Thymus (tissue), 14 donors: Measurements from ENCODE around the gene BATF2. TPM values are rescaled to one million over a fixed set of nuclear protein-coding genes. Genes with fewer than 3 reads are reported as not detected.

Experiments
- DNase-seq, 9 donors: peaks; one replicate each; pipeline ENCODE4 v3.0.0-alpha.2; 2013; ENCODE audit warnings: low spot score in 9 of 9, low read depth in 6 of 9, missing footprints in 1 of 9
- H3K27ac ChIP-seq, 2 donors: one replicate each; pipeline ENCODE4 v1.5.1; 2013; ENCODE audit warnings: control low read depth in 1 of 2, low read depth in 1 of 2, low read length in 1 of 2, mild to moderate bottlenecking in 1 of 2, moderate library complexity in 1 of 2
- H3K27me3 ChIP-seq, 2 donors: one replicate each; pipeline ENCODE4 v1.5.1; 2013; ENCODE audit warnings: low read length in 1 of 2; ENCODE audit not compliant: control insufficient read depth in 2 of 2, insufficient read depth in 1 of 2
- H3K36me3 ChIP-seq, 2 donors: one replicate each; pipeline ENCODE4 v1.5.1; 2013; ENCODE audit warnings: low read length in 1 of 2, mild to moderate bottlenecking in 1 of 2, moderate library complexity in 1 of 2; ENCODE audit not compliant: control insufficient read depth in 2 of 2, insufficient read depth in 2 of 2
- H3K4me1 ChIP-seq, 2 donors: one replicate each; pipeline ENCODE4 v1.5.1; 2013; ENCODE audit warnings: low read length in 2 of 2; ENCODE audit not compliant: control insufficient read depth in 2 of 2, insufficient read depth in 2 of 2
- H3K4me3 ChIP-seq, 2 donors: one replicate each; pipeline ENCODE4 v1.5.1; 2013; ENCODE audit warnings: low read length in 2 of 2, control low read depth in 1 of 2, mild to moderate bottlenecking in 1 of 2
- H3K9me3 ChIP-seq, 2 donors: one replicate each; pipeline ENCODE4 v1.5.1; 2013; ENCODE audit warnings: low read length in 1 of 2, mild to moderate bottlenecking in 1 of 2; ENCODE audit not compliant: control insufficient read depth in 2 of 2, insufficient read depth in 1 of 2
- WGBS: extraction: QIAGEN DNeasy Blood & Tissue Kit; methylation state at CpG from one replicate; pipeline ENCODE4 v1.1.7; 2013; 5-methylcytosine and 5-hydroxymethylcytosine counted together
- long read RNA-seq, 10 donors: transcript quantifications; one replicate each; lab custom pipeline, GENCODE V29; 2026
- polyA plus RNA-seq: library from polyadenylated mRNA; stranded (reverse); fragments of 200-250 nt; gene quantifications from one replicate; pipeline ENCODE4 v1.2.3, GENCODE V29; 2013
- total RNA-seq: library from RNA; stranded (reverse); fragments of 120-200 nt; gene quantifications from one replicate; pipeline ENCODE4 v1.2.4, GENCODE V29; 2013
- donor health status: healthy.

The BATF2 gene, protein sequence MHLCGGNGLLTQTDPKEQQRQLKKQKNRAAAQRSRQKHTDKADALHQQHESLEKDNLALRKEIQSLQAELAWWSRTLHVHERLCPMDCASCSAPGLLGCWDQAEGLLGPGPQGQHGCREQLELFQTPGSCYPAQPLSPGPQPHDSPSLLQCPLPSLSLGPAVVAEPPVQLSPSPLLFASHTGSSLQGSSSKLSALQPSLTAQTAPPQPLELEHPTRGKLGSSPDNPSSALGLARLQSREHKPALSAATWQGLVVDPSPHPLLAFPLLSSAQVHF
- 0.90 TPM for total RNA-seq
- 3.1 TPM for polyA plus RNA-seq
- long read RNA-seq, donor 1, result 0 reads
- long read RNA-seq, donor 2, result 0 reads
- long read RNA-seq, donor 3, result 0 reads
- long read RNA-seq, donor 4, partial matches to known transcripts, result 0 of 3 reads
- long read RNA-seq, donor 4, other reads (novel, unspliced or antisense), result 0 of 3 reads
- long read RNA-seq, donor 5, partial matches to known transcripts, result 0 of 1 reads
- long read RNA-seq, donor 5, other reads (novel, unspliced or antisense), result 0 of 1 reads
- long read RNA-seq, donor 6, partial matches to known transcripts, result 0 of 1 reads
- long read RNA-seq, donor 6, other reads (novel, unspliced or antisense), result 0 of 1 reads
- long read RNA-seq, donor 7, result 0 reads
- long read RNA-seq, donor 8, result 0 reads
- long read RNA-seq, donor 9, result 0 reads
- long read RNA-seq, donor 10, partial matches to known transcripts, result 0 of 2 reads
- long read RNA-seq, donor 10, other reads (novel, unspliced or antisense), result 0 of 2 reads

- H3K36me3 ChIP-seq, result no peaks in the 10 kb centered on the region
- no peak within 1 kb of the TSS for H3K27ac ChIP-seq
- no peak within 1 kb of the TSS for H3K4me3 ChIP-seq
- H3K27me3 ChIP-seq, result peaks cover 0 to 7% of the 10 kb centered on the region in 2 donors
- no peaks in the 10 kb centered on the region for H3K4me1 ChIP-seq
- WGBS, result 30% methylated on average over 9 of the region's 9 CpGs
- peak in 2 of 9 donors; percentile 6 to 34 for DNase-seq
- H3K9me3 ChIP-seq, result no peaks in the 10 kb centered on the region
These were observed at the start of gene BATF2 for GRCh38 chr11:64996710-64997380. BATF2 (minus strand) TSS chr11:64996971; CDS start chr11:64996914, 57 bp downstream.

GRCh38 chr11:65045728-65046127 is 49.0 kb upstream of the BATF2 start:
- peaks cover 0 to 2% of the 10 kb centered on the region in 2 donors for H3K9me3 ChIP-seq
- peaks cover 29 to 37% of the 10 kb centered on the region in 2 donors for H3K36me3 ChIP-seq
- WGBS, result 96% methylated on average over 7 of the region's 7 CpGs
- H3K27me3 ChIP-seq, result peaks cover 0 to 16% of the 10 kb centered on the region in 2 donors
- no peak for DNase-seq
- no peak overlapping the region for H3K27ac ChIP-seq
- H3K4me1 ChIP-seq, result peaks cover 7 to 20% of the 10 kb centered on the region in 2 donors
- H3K4me3 ChIP-seq, result no peak overlapping the region

GRCh38 chr11:65045061-65045460 is 48.3 kb upstream of the BATF2 start:
- peaks cover 0 to 2% of the 10 kb centered on the region in 2 donors for H3K9me3 ChIP-seq
- DNase-seq, result no peak
- peaks cover 0 to 16% of the 10 kb centered on the region in 2 donors for H3K27me3 ChIP-seq
- H3K36me3 ChIP-seq, result peaks cover 29 to 37% of the 10 kb centered on the region in 2 donors
- H3K27ac ChIP-seq, result no peak overlapping the region
- WGBS, result 98% methylated on average over 5 of the region's 5 CpGs
- H3K4me1 ChIP-seq, result peaks cover 10 to 27% of the 10 kb centered on the region in 2 donors
- H3K4me3 ChIP-seq, result no peak overlapping the region

DNA sequence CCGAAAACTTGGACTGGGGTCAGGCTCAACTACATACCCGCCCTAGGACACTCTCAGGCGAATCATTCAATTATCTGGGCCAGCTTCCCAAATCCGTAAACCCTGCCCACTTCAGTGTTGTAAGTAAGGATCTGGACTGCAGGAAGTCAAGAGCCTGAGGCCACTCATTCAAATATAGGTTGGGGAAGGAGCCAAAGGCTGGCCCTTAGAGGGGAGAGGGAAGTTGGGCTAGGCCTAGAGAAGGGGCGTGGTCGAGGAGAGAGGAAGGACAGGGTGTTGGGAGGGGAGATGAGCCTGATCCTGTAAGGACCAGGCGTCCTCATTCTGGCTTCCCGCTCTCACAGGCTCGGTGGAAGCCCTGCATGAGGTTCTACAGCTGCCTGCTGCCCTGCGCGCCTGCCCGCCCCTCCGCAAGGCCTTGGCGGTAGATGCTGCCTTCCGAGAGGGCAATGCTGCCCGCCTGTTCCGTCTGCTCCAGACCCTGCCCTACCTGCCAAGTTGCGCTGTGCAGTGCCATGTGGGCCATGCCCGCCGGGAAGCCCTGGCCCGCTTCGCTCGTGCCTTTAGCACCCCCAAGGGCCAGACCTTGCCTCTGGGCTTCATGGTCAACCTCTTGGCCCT is 47.2 kb upstream of the BATF2 start:
- no peak overlapping the region for H3K27ac ChIP-seq
- H3K36me3 ChIP-seq, result peaks cover 29 to 37% of the 10 kb centered on the region in 2 donors
- WGBS, result 96% methylated on average over 23 of the region's 23 CpGs
- H3K27me3 ChIP-seq, result peaks cover 0 to 16% of the 10 kb centered on the region in 2 donors
- DNase-seq, result no peak
- H3K4me3 ChIP-seq, result no peak overlapping the region
- H3K4me1 ChIP-seq, result peaks cover 10 to 31% of the 10 kb centered on the region in 2 donors
- peaks cover 0 to 2% of the 10 kb centered on the region in 2 donors for H3K9me3 ChIP-seq

- H3K4me1 ChIP-seq, result peaks cover 10 to 28% of the 10 kb centered on the region in 2 donors
- 96% methylated on average over 6 of the region's 6 CpGs for WGBS
These were observed 46.1 kb upstream of the BATF2 start for GRCh38 chr11:65042891-65043290.

GRCh38 chr11:65040847-65041622 is 44.3 kb upstream of the BATF2 start, which contains the start of gene SAC3D1:
SAC3D1 (plus strand) TSS chr11:65041210; CDS start chr11:65041293, 83 bp downstream.
- H3K27ac ChIP-seq, result peak within 1 kb of the TSS; percentile 97 to 98
- WGBS, result under 1% methylated on average over 89 of the region's 91 CpGs
- H3K9me3 ChIP-seq, result peaks cover 0 to 2% of the 10 kb centered on the region in 2 donors
- no peaks in the 10 kb centered on the region for H3K27me3 ChIP-seq
- DNase-seq, result peak; percentile 71 to 95 (median 85)
- peaks cover 10 to 27% of the 10 kb centered on the region in 2 donors for H3K4me1 ChIP-seq
- H3K36me3 ChIP-seq, result peaks cover 38 to 45% of the 10 kb centered on the region in 2 donors
- H3K4me3 ChIP-seq, result peak within 1 kb of the TSS; percentile 85 to 90

More at GRCh38 chr11:65042891-65043290, 46.1 kb upstream of the BATF2 start:
- no peak overlapping the region for H3K27ac ChIP-seq
- no peak overlapping the region for H3K4me3 ChIP-seq
- no peak for DNase-seq
- peaks cover 0 to 2% of the 10 kb centered on the region in 2 donors for H3K9me3 ChIP-seq
- peaks cover 0 to 8% of the 10 kb centered on the region in 2 donors for H3K27me3 ChIP-seq
- peaks cover 35 to 45% of the 10 kb centered on the region in 2 donors for H3K36me3 ChIP-seq

- H3K36me3 ChIP-seq, result peaks cover 38 to 47% of the 10 kb centered on the region in 2 donors
- WGBS, result 31% methylated on average over 7 of the region's 7 CpGs
These were observed 43.7 kb upstream of the BATF2 start for GRCh38 chr11:65040520-65040846.

GRCh38 chr11:65036931-65037330 is 40.2 kb upstream of the BATF2 start:
- H3K36me3 ChIP-seq, result peaks cover 30 to 41% of the 10 kb centered on the region in 2 donors
- H3K27ac ChIP-seq, result no peak overlapping the region
- H3K27me3 ChIP-seq, result no peaks in the 10 kb centered on the region
- DNase-seq, result no peak
- no peak overlapping the region for H3K4me3 ChIP-seq
- WGBS, result 97% methylated on average over 6 of the region's 6 CpGs
- H3K4me1 ChIP-seq, result peaks cover 6 to 14% of the 10 kb centered on the region in 2 donors
- H3K9me3 ChIP-seq, result peaks cover 0 to 2% of the 10 kb centered on the region in 2 donors

More at GRCh38 chr11:65040520-65040846, 43.7 kb upstream of the BATF2 start:
- H3K4me3 ChIP-seq, result peak overlapping the region; percentile 85 to 90
- DNase-seq, result no peak
- H3K27ac ChIP-seq, result peak overlapping the region; percentile 97 to 98
- H3K4me1 ChIP-seq, result peaks cover 10 to 27% of the 10 kb centered on the region in 2 donors
- peaks cover 0 to 2% of the 10 kb centered on the region in 2 donors for H3K9me3 ChIP-seq
- H3K27me3 ChIP-seq, result no peaks in the 10 kb centered on the region
